Measurements from ENCODE around the gene CYB561A3.

The CYB561A3 gene

GRCh38 chr11:61325649-61326414 lies 35.9 kb downstream of the CYB561A3 start:
- DNase-seq (ENCODE audit: low read depth, low spot score), result peak; percentile 72

- DNase-seq (ENCODE audit: low read depth, low spot score), result peak; percentile 10
Measured at GRCh38 chr11:61315260-61315659, 46.4 kb downstream of the CYB561A3 start.

GRCh38 chr11:61310749-61311148 lies 50.9 kb downstream of the CYB561A3 start:
- DNase-seq (ENCODE audit: low read depth, low spot score), result no peak

DNA sequence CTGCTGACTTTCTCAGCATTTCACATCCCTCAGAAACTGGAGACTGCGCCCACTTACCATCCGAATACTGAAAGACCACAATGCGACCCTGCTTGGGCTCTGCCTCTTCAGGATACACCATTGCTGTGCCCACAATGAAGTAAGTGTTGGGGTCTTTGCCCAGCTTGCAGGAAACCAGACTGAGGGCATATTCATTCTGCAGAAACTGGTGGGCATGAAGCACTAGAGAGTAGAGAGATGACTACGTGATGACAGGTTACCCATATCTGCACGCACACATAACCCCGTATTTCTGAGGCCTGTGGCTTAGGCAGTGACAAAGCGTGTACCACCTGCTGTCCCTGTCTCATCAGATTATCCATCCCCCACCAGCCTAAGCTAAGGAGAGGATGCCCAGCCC lies 51.9 kb downstream of the CYB561A3 start:
- no peak for DNase-seq (ENCODE audit: low read depth, low spot score)

GRCh38 chr11:61309141-61309540 lies 52.5 kb downstream of the CYB561A3 start:
- DNase-seq (ENCODE audit: low read depth, low spot score), result no peak

DNA sequence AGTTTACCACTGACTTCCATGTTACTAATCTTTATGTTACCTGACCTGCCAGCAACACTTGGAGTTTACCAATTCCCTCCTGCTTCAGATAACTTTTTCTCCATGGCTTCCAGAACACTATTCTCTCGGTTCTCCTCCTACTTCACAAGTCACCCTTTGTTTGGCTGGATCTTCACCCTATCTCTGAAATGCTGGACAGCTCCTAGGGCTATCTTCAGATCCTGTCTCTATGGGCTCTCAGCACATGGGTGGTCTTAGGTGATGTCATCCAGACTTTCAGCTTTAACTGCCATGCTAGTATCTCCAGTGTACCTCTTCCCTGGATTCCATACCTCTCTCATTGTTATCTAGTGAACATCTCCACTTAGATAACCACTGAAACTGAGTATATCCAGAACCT lies 54.3 kb downstream of the CYB561A3 start:
- DNase-seq (ENCODE audit: low read depth, low spot score), result no peak

DNA sequence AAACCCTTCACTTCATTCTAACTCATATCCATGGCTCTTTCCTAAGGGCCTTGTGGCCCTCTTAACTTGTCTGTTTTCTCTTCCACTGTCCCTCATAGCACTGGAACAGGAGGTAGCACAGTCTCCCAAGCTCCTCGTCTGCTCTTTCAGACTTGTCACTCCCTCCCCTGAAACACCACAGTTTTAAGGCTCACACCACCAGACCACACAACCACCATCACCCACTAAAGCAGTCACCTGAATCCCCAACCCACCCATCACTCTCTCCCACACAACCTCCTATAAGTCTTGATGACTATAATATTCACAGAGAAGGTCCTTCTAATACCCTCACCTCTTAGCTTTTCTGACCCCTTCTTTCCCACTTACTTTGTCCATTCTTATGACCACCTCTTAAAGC lies 55.5 kb downstream of the CYB561A3 start:
- DNase-seq (ENCODE audit: low read depth, low spot score), result no peak

DNA sequence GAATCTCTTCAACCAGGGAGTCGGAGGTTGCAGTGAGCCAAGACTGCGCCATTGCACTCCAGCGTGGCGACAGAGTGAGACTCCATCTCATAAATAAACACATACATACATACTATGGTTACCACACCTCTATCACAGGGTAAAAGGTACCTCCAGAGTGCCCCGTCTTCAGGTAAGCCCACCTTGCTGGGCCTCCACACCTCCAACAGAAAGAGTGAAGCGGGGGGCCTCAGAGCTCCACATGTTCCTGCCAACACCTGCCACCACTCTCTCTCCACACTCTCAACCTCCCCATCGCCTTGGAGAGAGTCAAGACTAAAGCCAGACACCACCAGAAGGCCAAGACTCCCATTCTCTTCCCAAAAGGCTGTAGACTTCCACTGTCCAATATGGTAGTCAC lies 56.3 kb downstream of the CYB561A3 start:
- no peak for DNase-seq (ENCODE audit: low read depth, low spot score)

DNA sequence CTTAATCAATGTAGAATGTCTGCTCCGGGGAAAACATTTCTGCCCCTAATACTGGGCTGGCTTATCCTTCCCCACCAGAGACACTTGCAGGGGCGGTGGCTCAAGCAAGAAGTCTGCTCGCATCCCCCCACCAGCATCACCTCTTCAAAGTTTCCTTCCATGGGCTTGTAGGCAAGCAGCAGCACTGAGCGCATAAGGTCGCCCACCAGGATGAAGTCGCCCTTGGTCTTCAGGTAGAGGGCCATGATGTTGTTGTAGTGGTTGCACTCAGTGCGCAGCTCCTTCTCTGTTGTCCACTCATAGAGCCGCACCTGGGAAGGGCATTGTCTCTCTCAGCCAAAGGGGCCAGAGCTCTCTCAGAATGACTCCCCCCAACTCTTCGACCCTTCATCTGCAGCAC lies 58.0 kb downstream of the CYB561A3 start:
- DNase-seq (ENCODE audit: low read depth, low spot score), result no peak

DNA sequence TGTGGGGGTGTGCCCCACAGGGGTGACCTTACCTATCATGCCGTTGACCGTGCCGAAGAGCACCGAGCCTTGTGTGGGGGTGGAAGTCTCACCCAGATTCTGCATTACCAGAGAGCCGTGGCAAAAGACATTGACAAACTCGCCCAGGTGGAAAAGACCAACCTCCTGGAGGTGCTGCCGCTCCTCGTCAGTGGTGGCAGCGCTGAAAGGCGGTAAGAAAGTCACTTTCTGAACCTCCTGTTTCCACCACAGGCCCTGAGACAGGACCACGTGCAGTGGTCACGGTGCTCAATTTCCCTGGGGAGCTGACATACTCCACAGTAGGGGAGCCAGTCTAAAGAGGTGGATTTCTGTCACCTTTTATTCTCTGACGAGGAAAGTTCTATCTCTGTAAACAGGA lies 59.1 kb downstream of the CYB561A3 start:
- DNase-seq (ENCODE audit: low read depth, low spot score), result no peak
